SK-N-DZ (cell line): ENCODE measurements around the gene CNTNAP2.

Source experiments
- DNase-seq: peaks from one replicate; pipeline ENCODE4 v3.0.0-alpha.2; 2015; ENCODE audit warnings: low spot score

CNTNAP2 gene

DNA sequence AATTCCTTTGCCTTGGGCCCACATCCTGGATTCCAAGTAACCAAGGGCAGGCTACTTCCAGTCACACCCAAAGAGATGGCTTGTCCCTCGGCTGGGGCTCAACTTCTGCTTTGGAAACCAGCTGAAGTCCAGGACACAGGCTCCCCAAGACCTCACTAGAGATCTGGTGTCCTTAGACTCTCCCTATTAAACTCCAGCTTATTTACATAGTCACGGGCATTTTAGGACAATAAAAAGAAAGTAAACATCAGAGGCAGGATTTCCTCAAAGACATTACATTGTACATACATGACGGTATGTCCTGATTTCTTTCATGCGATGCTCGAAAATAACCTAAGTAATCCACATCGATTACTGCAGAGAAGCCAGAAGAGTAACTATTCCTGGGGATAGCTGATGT lies 2012.4 kb downstream of the CNTNAP2 start:
- DNase-seq = no peak

DNA sequence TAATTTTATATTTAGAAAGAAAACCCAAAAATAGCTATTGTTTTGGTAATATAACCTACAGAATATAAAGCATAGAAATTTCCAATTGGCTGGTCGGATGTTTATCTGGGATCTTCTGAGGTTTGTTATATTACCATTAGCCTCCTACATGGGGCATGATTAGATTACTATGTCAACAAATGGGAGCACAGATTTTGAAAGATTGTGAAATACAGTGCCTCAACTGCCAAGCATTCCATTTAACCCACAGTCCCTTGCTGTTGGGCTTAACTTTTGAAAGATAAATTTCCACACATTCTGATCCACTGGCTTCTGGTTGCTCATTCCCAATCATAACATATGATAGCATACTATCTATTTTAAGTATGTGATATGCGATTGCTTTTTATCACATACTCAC lies 2018.5 kb downstream of the CNTNAP2 start:
- DNase-seq = peak; percentile 44

DNA sequence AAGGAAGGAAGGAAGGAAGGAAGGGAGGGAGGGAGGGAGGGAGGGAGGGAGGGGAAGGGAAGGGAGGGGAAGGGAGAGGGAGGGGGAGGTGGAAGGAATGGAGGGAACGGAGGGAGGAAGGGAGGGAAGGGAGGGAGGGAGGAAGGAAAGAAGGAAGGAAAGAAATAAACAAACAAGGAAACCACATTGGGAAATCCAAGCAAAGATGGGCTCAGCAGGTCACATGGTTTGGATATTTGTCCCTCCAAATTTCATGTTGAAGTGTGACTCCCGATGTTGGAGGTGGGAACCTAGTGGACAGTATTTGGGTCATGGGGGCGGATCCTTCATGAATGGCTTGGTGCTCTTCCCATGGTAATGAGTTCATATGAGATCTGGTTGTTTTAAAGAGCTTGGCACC lies 2019.4 kb downstream of the CNTNAP2 start:
- DNase-seq = no peak

DNA sequence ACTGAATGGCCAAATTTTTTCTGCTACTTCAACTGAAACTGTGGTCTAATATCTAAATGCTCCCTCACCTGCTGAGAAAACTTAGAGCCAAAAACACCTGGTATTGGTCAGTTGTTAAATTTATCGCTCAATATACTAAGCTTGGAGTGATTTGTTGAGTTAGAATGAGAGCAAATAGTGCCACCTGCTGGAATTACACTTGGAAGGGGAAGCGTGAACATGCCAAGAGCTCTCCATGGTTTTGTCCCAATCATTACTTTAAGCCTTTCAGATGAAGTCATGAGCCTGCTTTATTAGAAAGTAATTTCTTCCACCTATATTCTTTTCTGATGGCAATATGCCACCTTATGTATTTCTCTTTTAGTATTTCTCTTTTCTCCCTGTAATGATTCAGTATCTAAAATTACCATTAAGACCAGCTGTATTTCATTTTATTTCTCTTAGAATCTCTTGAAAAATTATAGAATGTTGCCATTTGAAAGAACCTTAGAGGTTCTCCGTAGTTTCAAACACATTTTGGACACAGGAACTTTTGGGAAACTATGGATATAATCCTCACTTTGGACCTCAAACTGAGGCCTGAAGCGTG lies 2026.2 kb downstream of the CNTNAP2 start:
- peak; percentile 68 for DNase-seq

DNA sequence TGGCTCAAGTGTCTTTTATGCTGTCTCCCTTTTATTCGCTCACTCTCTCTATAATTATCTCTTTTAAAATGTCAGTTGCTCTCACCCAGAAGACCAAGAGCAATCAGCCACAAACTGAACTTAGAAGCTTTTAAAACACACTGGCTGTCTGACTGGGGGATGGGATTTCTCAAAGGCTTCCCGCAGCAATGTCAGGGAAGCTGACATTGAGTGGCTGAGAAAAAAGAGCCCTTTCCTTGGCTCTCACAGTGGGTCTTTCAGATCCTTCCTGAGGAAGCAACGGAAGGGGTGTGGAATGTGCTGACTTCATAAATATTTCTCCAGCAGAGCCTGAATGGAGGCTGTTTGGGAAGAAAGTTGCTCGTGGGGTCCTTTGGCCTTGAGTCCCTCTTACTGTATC lies 2028.2 kb downstream of the CNTNAP2 start:
- DNase-seq = no peak

DNA sequence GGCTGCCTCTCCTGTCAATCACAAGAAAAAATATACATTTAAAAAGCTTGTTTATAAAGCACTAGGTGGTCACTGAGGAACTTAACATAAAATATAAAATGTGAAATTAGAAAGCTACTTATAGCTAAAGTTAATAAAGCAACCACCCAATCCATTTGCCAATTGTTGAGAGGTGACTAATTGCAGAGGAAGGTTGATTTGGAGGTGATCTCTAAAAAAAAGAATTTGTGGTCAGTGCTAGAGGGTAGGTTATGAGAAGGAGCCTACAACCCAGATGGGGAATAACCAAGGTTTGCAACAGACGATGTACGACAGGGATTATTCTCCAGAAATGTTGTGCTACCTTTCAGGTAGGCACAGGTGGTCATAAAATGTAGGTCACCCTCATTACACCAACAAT lies 2029.7 kb downstream of the CNTNAP2 start:
- no peak for DNase-seq

DNA sequence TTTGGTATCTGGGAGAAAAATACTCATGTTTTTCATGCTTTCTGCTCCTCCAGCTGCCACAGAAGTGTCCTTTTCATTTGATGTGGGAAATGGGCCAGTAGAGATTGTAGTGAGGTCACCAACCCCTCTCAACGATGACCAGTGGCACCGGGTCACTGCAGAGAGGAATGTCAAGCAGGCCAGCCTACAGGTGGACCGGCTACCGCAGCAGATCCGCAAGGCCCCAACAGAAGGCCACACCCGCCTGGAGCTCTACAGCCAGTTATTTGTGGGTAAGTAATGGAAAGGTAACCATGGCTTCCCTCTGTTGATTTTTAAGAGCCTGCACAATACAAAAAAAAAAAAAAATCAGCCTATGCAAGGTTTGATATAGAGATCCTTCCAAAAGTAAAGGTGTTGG lies 2030.8 kb downstream of the CNTNAP2 start:
- no peak for DNase-seq

DNA sequence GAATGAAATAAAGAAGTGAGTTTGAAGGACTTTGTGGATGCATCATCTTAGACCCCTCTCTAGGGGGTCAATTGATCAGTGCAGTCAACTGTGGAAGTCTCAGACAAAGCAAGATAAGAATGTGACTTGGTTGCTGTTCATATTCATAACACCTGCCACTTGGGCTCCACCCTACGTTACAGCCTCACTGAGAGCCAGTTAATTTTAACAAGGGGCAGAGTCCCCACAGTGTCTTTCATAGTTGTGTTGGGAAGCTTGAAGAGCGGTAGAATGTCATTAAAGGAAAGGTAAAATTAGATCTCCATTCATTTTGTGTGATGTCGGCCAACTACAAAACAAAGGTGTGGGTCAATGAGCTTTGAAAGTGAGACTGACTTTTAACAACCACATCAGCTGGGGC lies 2031.9 kb downstream of the CNTNAP2 start:
- no peak for DNase-seq

DNA sequence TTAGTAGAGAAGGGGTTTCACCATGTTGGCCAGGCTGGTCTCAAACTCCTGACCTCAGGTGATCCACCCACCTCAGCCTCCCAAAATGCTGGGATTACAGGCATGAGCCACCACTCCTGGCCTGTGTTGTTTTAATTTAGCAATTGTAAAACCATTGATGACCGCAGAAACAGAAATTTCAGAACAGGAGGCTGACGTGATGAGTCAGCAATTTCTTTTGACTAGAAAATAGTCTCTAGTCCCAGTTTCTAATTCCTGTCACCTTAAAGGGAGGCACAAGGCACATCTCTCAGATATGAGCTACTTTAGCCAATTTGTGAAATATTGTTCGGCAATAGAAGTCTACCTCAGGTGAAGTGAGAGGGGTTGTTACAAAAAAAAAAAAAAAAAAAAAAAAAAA lies 2033.1 kb downstream of the CNTNAP2 start:
- DNase-seq = no peak

DNA sequence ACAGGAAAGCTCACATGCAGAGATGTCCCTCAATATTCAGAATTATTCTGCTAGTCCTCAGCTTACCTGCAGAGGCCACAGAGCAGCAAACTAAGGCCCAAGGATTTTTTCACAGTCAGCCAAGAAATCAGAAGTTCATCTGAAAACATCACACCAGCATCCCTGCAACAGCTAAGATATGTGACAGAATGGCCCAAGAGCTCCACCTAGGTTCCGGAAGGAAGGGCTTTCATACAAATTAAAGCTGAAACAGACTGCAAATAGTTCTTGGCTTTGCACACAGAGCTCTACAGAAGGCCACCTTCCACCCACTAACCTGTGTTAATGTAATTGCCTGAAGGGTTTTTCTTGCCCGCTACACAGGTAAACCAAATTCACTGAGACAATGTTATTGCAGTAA lies 2035.2 kb downstream of the CNTNAP2 start:
- no peak for DNase-seq

DNA sequence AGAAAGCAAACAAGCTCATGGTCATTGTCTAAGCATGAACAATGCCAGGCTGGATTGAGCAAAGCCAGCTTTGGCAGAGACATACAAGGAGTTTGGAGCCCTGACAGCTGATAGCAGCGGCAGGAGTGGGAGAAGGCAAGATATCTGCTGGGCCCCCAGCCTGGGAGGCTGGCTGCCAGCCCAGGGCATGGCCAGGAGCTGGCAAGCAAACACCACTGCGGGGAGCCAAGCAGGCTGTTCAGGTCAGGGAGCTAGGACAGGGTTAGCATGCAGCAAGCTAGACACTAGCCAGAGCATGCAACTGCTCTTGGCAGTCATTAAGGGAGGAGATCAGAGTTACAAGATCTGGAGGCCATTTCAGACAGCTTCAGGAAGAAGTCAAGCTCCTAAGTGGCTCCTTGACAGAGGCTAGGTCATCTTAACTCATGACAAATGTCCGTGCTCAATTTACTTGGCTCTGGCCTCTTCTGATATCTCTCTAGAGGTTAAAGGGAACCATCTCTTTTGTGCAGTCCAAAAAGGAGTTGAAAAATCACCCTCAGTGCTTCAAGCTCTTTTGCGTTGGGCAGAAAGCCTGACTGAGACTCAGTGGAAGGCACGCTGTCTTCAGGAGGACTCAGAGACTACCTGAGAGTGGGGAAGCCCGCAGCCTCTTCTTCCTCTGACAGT lies 2037.1 kb downstream of the CNTNAP2 start:
- DNase-seq = peak; percentile 44

DNA sequence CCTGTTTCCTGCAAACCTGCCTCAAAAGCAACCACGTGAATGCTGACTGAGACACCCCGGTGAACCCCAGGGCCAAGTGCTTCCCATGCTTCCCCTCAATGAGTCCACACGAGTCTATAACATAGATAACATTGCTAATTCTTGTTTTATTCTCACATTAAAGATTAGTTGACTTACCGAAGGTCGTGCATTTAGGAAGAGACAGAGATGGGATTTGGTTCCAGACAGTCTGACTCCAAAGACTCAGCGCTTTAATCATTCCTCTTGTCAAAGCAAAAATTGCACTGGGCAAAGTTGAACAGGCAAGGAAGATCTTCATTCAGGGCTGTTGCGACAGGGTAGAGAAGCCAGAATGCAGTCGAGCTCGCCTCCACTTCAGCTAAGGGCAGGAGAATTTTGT lies 2038.4 kb downstream of the CNTNAP2 start:
- no peak for DNase-seq

DNA sequence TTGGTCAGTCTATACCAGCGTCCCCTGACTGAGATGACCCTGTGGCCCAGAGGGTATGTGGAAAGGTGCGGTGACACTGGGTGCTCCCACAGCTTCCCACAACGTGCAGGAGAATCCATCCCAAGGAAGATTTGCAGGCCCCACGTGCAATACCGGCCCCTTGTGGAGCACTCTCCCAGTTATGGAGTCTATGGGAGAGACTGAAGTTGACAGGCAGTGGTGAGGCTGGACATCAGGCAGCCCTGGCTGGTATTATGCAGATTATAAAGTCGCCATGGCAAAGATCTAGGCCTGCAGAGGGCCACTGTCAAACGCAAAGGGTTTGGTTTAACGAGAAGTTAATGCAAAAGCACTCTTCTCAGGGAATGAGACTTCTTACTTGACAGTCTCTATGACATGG lies 2039.2 kb downstream of the CNTNAP2 start:
- no peak for DNase-seq

DNA sequence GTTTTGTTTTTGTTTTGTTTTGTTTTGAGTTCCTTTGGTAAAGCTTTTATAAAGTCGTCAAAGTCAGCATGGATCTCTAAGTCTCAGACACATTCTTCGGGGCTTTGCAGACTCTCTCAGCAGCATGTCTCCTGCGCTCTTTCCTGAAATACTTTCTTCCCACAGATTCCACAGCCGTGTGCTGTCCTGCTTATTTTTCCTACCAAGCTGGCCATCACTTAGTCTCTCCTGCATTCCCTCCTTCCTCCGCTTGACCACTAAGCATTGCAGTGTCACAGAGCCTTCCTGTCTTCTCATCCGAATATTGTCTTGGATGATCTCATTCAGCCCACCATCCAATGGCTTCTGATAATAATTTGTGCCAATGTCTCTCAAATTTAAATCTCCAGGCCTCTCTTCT lies 2039.6 kb downstream of the CNTNAP2 start:
- no peak for DNase-seq

DNA sequence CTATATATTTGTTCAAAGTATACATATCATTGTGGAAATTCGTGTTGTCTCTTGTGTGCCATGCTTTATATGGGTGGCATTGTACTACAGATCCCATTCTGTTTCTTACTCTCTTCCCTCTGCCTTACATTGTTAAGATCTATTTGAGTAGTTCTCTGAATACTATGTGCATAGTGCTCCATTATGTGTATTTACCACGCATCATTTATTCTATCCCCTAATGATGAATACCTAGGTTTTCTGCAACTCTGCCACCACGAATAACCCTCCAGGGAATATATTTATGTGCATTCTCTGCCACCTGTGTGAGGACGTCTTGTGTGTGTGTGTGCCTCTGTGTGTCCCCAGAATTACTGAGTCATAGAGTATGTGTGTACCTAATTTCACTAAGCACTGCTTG lies 2042.7 kb downstream of the CNTNAP2 start:
- DNase-seq = no peak

DNA sequence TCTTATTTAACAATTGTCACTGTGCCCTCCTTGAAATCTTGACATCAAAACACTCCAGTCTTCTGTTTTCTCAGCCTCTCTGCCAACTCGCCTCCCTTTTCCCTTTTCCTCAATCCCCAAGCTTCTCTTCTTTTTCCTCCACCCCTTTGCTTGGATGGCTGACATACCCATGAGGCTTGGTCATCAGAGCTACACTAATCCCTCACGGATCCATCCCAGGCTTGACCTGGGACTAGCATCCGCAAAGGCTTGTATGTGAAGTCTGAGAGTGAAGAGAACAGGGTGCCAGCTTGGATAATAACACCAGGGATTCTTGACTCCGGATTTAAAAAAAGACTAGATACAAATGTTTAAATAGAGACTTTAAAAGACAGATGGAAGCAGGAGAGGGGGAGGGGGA lies 2045.2 kb downstream of the CNTNAP2 start:
- no peak for DNase-seq

DNA sequence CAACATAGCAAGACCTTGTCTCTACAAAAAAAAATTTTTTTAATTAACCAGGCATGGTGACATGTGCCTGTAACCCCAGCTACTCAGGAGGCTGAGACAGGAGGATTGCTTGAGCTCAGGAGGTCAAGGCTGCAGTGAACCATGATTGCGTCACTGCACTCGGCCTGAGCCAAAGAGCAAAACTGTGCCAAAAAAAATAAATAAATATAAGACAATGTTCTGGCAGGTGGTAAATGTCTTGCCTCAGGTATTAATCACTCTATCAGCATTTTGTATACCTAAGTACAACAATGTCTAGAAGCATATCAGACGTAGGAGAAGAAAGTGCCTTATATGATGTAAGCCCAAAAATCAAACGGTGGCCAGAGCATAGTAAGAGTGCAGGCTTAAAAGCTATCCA lies 2046.2 kb downstream of the CNTNAP2 start:
- no peak for DNase-seq

DNA sequence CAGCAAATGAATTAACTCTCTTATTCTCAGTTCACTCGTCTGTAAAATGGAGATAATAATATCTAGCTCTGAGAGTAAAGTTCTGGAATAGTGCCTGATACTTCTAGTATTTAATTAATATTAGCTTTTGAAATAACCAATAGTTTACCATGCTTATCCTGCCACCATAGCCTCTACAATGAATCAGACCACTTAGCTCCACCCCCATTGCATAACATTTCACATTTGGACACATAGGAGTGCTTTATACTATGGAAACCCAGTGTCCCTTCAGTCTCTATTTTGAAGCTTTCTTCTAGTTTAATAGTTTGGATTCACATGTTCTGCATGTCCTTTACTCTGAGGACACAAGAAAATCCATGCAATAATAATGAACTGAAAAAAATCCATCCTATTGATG lies 2046.6 kb downstream of the CNTNAP2 start:
- DNase-seq = no peak

DNA sequence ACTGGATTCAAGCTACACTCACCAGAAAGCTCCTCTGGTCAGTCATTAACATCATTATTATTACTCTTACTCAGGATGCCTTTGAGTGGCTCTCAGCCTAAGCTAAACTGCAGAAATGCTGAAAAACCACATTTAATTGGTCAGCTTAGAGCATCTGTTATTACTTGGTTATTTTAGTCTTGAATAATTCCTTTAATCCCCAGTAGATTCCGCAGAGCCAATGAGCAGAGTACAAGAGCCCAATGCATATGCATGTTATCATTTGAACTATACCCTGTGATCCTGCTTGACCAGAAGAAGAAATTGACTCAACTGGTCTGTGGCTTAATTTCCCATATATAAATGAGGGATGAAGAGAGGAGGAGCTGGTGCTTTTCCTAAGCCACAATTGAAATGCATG lies 2056.3 kb downstream of the CNTNAP2 start:
- no peak for DNase-seq

DNA sequence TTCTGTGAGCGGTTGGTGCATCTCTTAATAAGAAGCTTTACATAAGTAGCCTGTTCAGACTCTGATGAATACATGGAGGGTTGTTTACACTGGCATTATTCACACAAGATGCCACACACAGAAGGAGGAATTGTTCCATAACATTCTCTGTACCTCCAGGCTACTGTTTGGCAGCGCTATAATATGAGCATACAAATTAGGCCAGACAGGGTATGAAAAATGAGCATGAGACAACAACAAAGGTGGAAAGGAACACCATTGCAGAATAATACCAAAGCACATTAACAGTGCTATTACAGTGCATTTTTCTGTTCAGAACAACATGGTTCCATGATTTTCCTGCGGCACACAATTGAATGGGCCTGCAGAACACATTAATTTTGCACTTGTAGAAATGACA lies 2056.8 kb downstream of the CNTNAP2 start:
- DNase-seq = no peak

DNA sequence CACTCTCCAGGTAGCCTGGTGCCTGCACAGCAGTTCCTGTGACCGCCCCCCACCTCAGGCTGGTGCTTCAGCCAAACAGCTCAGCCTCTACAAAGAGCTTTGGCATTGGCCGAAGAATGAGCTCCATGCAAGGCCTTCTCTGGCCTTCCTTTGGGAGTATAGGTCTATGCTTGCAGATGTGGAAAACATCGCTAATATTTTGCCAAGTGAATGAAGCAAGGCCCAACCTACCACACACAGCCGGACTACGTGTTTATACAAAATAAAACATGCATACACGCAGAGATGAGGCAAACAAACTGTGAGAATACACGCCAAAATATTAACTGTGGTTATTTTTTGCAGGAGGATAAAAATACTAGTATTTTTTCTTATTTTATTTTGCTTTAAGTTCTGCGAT lies 2057.8 kb downstream of the CNTNAP2 start:
- DNase-seq = no peak

DNA sequence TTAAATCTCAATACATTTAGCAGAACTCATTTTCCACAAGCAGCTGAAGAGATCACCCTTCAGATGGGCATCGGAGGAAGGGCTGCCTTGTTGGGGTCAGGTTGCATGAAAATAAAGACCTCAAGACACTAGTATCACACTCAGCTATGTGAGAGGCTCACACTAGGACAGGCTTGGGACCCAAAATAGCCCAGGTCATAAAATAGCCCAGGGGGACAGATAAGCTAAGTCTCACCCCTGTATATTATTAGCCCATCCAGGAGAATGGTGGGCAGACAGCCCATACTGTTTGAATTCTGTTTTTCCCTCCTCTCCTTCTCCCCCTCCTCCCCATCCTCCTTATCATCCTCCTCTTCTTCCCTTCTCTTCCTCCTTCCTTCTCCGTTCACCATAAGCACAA lies 2058.9 kb downstream of the CNTNAP2 start:
- DNase-seq = no peak

DNA sequence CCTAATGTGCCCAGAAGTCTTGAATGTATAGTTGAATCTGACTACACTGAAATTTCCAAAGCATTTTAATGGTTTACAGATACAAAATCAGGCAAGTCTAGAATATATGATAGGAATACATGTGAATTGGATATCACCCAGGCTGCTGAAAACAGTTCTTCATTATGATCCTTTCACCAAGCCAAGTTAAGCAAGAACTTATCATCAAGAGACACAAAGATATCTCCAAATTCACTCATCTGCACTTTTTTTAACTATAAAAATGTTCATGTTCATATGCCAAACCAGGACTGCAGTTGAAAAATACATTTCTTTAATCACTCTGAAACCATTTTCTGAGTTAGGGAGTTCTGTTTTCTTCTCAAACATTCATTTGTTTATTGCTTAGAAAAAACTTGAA lies 2061.4 kb downstream of the CNTNAP2 start:
- no peak for DNase-seq

DNA sequence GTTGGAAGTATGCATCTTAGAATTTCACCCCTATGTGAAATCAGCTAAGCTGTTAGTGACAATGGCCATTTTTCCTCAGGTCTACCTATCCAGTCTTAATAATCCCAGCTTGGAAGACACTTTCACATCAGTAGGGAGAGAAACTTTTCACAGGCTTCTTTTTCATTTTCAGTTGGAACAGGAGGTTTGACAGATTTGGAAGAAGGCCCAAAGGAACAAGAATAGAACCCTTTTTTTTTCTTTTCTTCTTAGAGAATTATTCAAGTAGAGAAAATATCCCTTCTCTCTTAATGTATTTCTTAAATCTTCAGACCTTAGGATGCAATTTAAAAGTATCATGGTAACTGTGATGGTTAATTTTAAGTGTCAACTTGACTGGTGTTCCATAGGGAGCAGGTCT lies 2063.5 kb downstream of the CNTNAP2 start:
- DNase-seq = no peak
